Tibial artery (tissue), 4 donors: ENCODE results near the gene MIEF1.
A peak's percentile ranks its signal among the peaks of the same experiment; 100 is the strongest.
"Not testable (repeated sequence)": the region's sequence is repeated elsewhere in the genome, so short reads cannot be mapped to it uniquely, and the experiment has no call there.

ENCODE experiments used
- DNase-seq, 2 donors: peaks; one replicate each; pipeline ENCODE4 v3.0.0-alpha.2; 2019
- H3K27ac ChIP-seq, 2 donors: fragments of 200-600 bp; sonication (generic) in 1 of 2; 1 replicate in 1 of 2; 2 replicates in 1 of 2; pipeline ENCODE4 v1.5.1; 2018 to 2019; ENCODE audit warnings: mild to moderate bottlenecking in 1 of 2
- H3K27me3 ChIP-seq, 2 donors: fragments of 200-600 bp; sonication (generic) in 1 of 2; one replicate each; pipeline versions ENCODE4 v1.5.1 to v1.6.0; 2016 to 2019
- H3K36me3 ChIP-seq, 3 donors: fragments of 200-600 bp; sonication (generic) in 2 of 3; one replicate each; pipeline ENCODE4 v1.5.1; 2016 to 2019; ENCODE audit warnings: mild to moderate bottlenecking in 2 of 3
- H3K4me1 ChIP-seq, 4 donors: fragments of 200-600 bp; sonication (generic) in 2 of 4; 1 replicate in 3 of 4; 2 replicates in 1 of 4; pipeline ENCODE4 v1.5.1; 2016 to 2019
- H3K4me3 ChIP-seq, 2 donors: fragments of 200-600 bp; sonication (generic) in 1 of 2; 1 replicate in 1 of 2; 2 replicates in 1 of 2; pipeline ENCODE4 v1.5.1; 2018 to 2019; ENCODE audit warnings: mild to moderate bottlenecking in 2 of 2
- H3K9me3 ChIP-seq, 3 donors: fragments of 200-600 bp; sonication (generic) in 1 of 3; one replicate each; pipeline ENCODE4 v1.5.1; 2016 to 2019
- intact Hi-C: fragments of 100-400 bp; cut with DNase I; formaldehyde crosslinking; loops from one replicate; pipeline ENCODE4 v1.15.0; 2023; ENCODE audit warnings: low total_unique reads
- TF ChIP-seq, protein P1 (sequence below), 2 experiments: fragments of 200-600 bp in 1 of 2; fragments of 450-650 bp in 1 of 2; IDR thresholded peaks; one replicate each; pipeline ENCODE4 v1.5.1; 2017 to 2019; ENCODE audit warnings: antibody characterized with exemption in 2 of 2, mild to moderate bottlenecking in 1 of 2, moderate library complexity in 1 of 2

The MIEF1 gene

DNA sequence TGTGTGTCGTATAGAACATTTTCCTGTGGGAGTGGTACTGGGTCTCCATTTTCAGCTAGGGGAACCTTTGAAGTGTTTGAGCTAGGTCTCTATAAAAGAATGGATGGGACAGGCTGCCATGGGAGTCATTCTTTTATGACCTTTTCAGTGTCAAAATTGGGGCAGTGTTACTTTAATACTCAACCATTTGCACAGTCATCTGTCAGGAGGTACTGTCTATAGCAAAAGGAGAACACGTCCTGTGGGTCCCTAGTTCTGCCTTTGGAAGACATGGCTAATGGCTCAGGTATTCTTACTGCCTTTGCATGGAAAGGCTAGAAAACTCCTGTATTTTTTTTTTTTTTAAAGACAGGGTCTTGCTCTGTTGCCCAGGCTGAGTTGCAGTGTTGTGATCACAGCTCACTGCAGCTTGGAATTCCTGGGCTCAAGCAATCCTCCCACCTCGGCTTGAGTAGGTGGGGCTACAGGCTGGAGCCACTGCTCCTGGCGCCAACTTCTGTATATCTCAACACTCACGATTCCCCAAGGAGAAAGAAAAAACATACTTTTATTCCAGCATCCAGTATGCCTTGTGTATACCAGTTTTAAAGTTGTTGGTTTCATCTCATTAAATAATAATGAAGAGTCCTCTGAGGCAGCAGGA lies 16.2 kb downstream of the MIEF1 start:
- no peaks in the 10 kb centered on the region for H3K27me3 ChIP-seq
- peaks cover 5 to 33% (median 27%) of the 10 kb centered on the region in 4 donors for H3K4me1 ChIP-seq
- no peak overlapping the region for H3K4me3 ChIP-seq
- intact Hi-C loops: loop anchor here (10.0 kb wide), 1 partner anchor 343 kb away; no protein-coding TSS in a partner anchor
- DNase-seq: no peak
- H3K27ac ChIP-seq: peak overlapping the region; percentile 98 to 99
- H3K36me3 ChIP-seq: peaks cover 43 to 71% (median 45%) of the 10 kb centered on the region in 3 donors
- TF ChIP-seq, protein P1, sequence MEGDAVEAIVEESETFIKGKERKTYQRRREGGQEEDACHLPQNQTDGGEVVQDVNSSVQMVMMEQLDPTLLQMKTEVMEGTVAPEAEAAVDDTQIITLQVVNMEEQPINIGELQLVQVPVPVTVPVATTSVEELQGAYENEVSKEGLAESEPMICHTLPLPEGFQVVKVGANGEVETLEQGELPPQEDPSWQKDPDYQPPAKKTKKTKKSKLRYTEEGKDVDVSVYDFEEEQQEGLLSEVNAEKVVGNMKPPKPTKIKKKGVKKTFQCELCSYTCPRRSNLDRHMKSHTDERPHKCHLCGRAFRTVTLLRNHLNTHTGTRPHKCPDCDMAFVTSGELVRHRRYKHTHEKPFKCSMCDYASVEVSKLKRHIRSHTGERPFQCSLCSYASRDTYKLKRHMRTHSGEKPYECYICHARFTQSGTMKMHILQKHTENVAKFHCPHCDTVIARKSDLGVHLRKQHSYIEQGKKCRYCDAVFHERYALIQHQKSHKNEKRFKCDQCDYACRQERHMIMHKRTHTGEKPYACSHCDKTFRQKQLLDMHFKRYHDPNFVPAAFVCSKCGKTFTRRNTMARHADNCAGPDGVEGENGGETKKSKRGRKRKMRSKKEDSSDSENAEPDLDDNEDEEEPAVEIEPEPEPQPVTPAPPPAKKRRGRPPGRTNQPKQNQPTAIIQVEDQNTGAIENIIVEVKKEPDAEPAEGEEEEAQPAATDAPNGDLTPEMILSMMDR (IDR thresholded peaks at IDR 0.05): no peak
- H3K9me3 ChIP-seq: no peaks in the 10 kb centered on the region

DNA sequence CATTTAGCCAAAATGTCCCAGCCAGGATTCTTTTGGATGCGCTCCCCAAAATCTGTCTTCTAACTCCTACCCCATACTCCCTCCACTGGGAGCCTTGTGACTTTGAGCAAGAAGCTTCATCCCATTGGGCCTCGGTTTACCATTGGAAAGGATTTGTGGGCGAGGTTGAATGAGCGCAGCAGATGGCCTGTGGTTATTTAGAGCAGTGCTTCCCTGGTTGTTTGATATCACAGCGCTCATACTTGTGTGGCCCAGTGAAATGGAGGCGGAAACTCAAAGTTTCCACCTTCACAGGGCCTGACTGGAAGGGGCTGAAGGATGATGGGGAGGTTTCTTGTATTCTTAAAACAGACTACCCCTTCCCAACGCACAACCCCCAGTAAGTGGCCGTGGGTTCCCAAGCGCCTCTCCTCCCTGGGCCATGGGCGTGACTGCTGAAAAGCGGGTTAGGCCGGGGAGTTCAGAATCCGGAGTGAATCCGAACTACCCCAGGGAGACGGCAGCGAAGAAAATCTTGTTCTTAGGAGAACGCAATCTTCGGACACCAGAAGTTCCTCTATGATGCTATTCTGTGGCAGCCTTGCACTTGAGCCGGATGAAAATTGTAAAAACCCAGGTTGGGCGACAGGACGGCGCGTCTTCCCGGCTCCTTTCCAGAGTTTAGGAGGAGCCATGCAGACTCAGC lies 17.0 kb downstream of the MIEF1 start:
- Histone ChIP-seq H3K4me1 (peaks cover 5 to 42% (median 34%) of the 10 kb centered on the region in 4 donors), H3K4me3 (peak overlapping the region; percentile 84 to 90), H3K27ac (peak overlapping the region; percentile 98 to 99), H3K36me3 (peaks cover 37 to 71% (median 45%) of the 10 kb centered on the region in 3 donors), H3K9me3 (no peaks in the 10 kb centered on the region), H3K27me3 (no peaks in the 10 kb centered on the region)
- intact Hi-C loops: loop anchor here (10.0 kb wide), 1 partner anchor 344 kb away; no protein-coding TSS in a partner anchor
- no peak for DNase-seq
- TF ChIP-seq, protein P1 (IDR thresholded peaks at IDR 0.05): no peak

DNA sequence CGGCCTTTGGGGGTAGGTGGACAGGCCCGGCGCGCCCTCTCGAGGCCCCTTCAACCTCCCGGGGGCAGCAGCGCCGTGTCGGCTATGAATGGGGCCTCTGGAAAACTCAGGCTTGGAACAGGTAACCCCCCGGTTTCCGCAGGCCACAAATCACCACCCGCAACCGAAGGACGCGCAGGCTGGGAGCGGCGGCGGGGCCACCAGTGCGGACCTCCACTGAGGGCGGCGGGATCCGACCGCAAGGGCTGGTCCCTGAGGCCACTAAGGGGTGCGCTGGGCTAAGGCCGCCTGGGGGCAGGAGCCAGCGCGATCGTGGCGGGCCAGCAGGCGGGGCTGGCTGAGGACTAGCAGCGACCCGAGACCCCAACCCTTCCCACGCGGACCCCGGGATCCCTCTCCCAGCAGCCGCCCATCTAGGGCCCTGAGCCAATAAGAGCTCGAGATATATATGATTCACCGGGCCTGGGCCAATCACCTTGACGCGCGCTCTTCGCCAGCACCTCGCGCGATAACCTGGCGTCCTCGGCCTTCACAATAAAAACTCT lies 17.7 kb downstream of the MIEF1 start:
- intact Hi-C loops: loop anchor here (5.0 to 10.0 kb wide), 4 partner anchors 85 to 367 kb away; partner anchors contain the start of genes CBX7 and TAB1
- peak; percentile 99 for DNase-seq
- Histone ChIP-seq H3K4me1 (peaks cover 5 to 48% (median 41%) of the 10 kb centered on the region in 4 donors), H3K9me3 (no peaks in the 10 kb centered on the region), H3K27ac (peak overlapping the region; percentile 98 to 99), H3K4me3 (peak overlapping the region; percentile 84 to 90), H3K27me3 (no peaks in the 10 kb centered on the region), H3K36me3 (peaks cover 41 to 71% (median 45%) of the 10 kb centered on the region in 3 donors)
- TF ChIP-seq, protein P1 (IDR thresholded peaks at IDR 0.05): peak; percentile 24 to 29

DNA sequence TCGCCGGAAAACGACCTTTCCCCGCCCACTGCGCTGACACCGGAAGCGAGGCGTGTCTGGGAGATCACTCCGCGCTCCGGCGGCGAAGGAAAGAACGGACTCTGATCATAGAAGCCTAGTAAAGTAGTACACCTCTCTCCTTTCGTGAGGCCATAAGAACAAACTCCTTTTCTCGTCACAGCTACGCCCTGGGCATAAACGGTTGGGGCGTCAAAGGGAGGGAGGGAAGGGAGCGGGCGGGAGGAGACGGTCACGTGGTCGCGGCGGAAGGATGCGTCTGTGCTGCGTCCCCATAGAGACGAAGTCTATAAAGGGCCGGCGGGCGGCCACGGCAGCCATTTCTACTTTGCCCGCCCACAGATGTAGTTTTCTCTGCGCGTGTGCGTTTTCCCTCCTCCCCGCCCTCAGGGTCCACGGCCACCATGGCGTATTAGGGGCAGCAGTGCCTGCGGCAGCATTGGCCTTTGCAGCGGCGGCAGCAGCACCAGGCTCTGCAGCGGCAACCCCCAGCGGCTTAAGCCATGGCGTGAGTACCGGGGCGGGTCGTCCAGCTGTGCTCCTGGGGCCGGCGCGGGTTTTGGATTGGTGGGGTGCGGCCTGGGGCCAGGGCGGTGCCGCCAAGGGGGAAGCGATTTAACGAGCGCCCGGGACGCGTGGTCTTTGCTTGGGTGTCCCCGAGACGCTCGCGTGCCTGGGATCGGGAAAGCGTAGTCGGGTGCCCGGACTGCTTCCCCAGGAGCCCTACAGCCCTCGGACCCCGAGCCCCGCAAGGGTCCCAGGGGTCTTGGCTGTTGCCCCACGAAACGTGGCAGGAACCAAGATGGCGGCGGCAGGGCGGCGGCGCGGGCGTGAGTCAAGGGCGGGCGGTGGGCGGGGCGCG lies 18.4 kb downstream of the MIEF1 start, which contains the start of gene ATF4:
ATF4 (plus strand) TSS at position 337 of the 880 bp plus-strand sequence. CDS start 884 bp downstream, outside the sequence.
- H3K27me3 ChIP-seq: no peaks in the 10 kb centered on the region
- intact Hi-C loops: loop anchor here (5.0 to 10.0 kb wide), 3 partner anchors 86 to 368 kb away; partner anchors contain the start of genes CBX7 and TAB1
- peaks cover 39 to 71% (median 45%) of the 10 kb centered on the region in 3 donors for H3K36me3 ChIP-seq
- TF ChIP-seq, protein P1 (IDR thresholded peaks at IDR 0.05): peak in 1 of 2 experiments; percentile 3
- DNase-seq: peak in 1 of 2 donors; percentile 89
- peaks cover 5 to 55% (median 45%) of the 10 kb centered on the region in 4 donors for H3K4me1 ChIP-seq
- H3K9me3 ChIP-seq: no peaks in the 10 kb centered on the region
- H3K27ac ChIP-seq: peak within 1 kb of the TSS; percentile 98 to 99
- peak within 1 kb of the TSS; percentile 84 to 90 for H3K4me3 ChIP-seq

DNA sequence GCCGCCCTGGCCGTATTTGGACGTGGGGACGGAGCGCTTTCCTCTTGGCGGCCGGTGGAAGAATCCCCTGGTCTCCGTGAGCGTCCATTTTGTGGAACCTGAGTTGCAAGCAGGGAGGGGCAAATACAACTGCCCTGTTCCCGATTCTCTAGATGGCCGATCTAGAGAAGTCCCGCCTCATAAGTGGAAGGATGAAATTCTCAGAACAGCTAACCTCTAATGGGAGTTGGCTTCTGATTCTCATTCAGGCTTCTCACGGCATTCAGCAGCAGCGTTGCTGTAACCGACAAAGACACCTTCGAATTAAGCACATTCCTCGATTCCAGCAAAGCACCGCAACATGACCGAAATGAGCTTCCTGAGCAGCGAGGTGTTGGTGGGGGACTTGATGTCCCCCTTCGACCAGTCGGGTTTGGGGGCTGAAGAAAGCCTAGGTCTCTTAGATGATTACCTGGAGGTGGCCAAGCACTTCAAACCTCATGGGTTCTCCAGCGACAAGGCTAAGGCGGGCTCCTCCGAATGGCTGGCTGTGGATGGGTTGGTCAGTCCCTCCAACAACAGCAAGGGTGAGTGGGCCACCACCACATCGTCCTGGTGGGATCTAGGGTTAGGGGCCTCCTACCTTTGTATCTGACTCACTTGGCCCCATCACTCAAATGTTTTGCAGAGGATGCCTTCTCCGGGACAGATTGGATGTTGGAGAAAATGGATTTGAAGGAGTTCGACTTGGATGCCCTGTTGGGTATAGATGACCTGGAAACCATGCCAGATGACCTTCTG lies 19.2 kb downstream of the MIEF1 start:
- Histone ChIP-seq H3K4me1 (peaks cover 5 to 56% (median 46%) of the 10 kb centered on the region in 4 donors), H3K36me3 (peaks cover 31 to 71% (median 46%) of the 10 kb centered on the region in 3 donors), H3K27ac (peak overlapping the region; percentile 98 to 99), H3K4me3 (peak overlapping the region; percentile 84 to 90)
- peak in 1 of 2 donors; percentile 94 for DNase-seq
- H3K27me3 ChIP-seq, H3K9me3 ChIP-seq: not testable (repeated sequence)
- intact Hi-C loops: loop anchor here (5.0 to 10.0 kb wide), 3 partner anchors 86 to 369 kb away; partner anchors contain the start of genes CBX7 and TAB1

DNA sequence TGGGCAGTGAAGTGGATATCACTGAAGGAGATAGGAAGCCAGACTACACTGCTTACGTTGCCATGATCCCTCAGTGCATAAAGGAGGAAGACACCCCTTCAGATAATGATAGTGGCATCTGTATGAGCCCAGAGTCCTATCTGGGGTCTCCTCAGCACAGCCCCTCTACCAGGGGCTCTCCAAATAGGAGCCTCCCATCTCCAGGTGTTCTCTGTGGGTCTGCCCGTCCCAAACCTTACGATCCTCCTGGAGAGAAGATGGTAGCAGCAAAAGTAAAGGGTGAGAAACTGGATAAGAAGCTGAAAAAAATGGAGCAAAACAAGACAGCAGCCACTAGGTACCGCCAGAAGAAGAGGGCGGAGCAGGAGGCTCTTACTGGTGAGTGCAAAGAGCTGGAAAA lies 20.0 kb downstream of the MIEF1 start:
- H3K9me3 ChIP-seq, DNase-seq, H3K27me3 ChIP-seq: not testable (repeated sequence)
- Histone ChIP-seq H3K27ac (peak overlapping the region; percentile 98 to 99), H3K4me3 (peak overlapping the region; percentile 84 to 90), H3K36me3 (peaks cover 31 to 69% (median 46%) of the 10 kb centered on the region in 3 donors), H3K4me1 (peaks cover 5 to 62% (median 46%) of the 10 kb centered on the region in 4 donors)
- intact Hi-C loops: loop anchor here (5.0 to 10.0 kb wide), 3 partner anchors 87 to 370 kb away; partner anchors contain the start of genes CBX7 and TAB1
